Activated CD4-positive, alpha-beta T cell treated with anti-CD3 and anti-CD28 coated beads, Interleukin-2, amount 50 U/mL, for 48 hours (primary cell): ENCODE data around the gene ITGB1.
"Not testable (repeated sequence)": the region's sequence is repeated elsewhere in the genome, so short reads cannot be mapped to it uniquely, and the experiment has no call there.

Experiments
- DNase-seq, 2 experiments: peaks; one replicate each; pipeline ENCODE4 v3.0.0-alpha.2; 2020

Gene ITGB1

GRCh38 chr10:32958085-32959005 is at the start of gene ITGB1:
Gene ITGB1 (minus strand): TSS chr10:32958230. CDS start chr10:32935558, 22,672 bp downstream.
- DNase-seq = peak; percentile 89

GRCh38 chr10:33006342-33006887 is 48.4 kb upstream of the ITGB1 start:
- no peak for DNase-seq

GRCh38 chr10:33005322-33006301 is 47.6 kb upstream of the ITGB1 start:
- peak; percentile 39 to 55 for DNase-seq

GRCh38 chr10:33001908-33002492 is 44.0 kb upstream of the ITGB1 start:
- DNase-seq = no peak

GRCh38 chr10:32998060-32998581 is 40.1 kb upstream of the ITGB1 start:
- DNase-seq = not testable (repeated sequence)

- no peak for DNase-seq
Observed at GRCh38 chr10:32995751-32996150, 37.7 kb upstream of the ITGB1 start.

- DNase-seq = no peak
Observed at GRCh38 chr10:32995066-32995622, 37.1 kb upstream of the ITGB1 start.

- not testable (repeated sequence) for DNase-seq
Observed at GRCh38 chr10:32994632-32995031, 36.6 kb upstream of the ITGB1 start.

GRCh38 chr10:32992310-32992709 is 34.3 kb upstream of the ITGB1 start:
- not testable (repeated sequence) for DNase-seq

- no peak for DNase-seq
Observed at GRCh38 chr10:32990811-32991210, 32.8 kb upstream of the ITGB1 start.

- DNase-seq = no peak
Observed at GRCh38 chr10:32988604-32989003, 30.6 kb upstream of the ITGB1 start.

GRCh38 chr10:32987172-32987571 is 29.1 kb upstream of the ITGB1 start:
- DNase-seq = no peak

GRCh38 chr10:32985775-32986350 is 27.8 kb upstream of the ITGB1 start:
- DNase-seq = no peak

- DNase-seq = no peak
Observed at GRCh38 chr10:32985341-32985764, 27.3 kb upstream of the ITGB1 start.

GRCh38 chr10:32984003-32984600 is 26.1 kb upstream of the ITGB1 start:
- no peak for DNase-seq

GRCh38 chr10:32982911-32983909 is 25.2 kb upstream of the ITGB1 start:
- DNase-seq = peak in 1 of 2 experiments; percentile 28

GRCh38 chr10:32982293-32982709 is 24.3 kb upstream of the ITGB1 start:
- no peak for DNase-seq

- no peak for DNase-seq
Observed at GRCh38 chr10:32981760-32982159, 23.7 kb upstream of the ITGB1 start.

- DNase-seq = peak; percentile 83 to 89
Observed at GRCh38 chr10:32980558-32981468, 22.8 kb upstream of the ITGB1 start.
